IPS-11a (cell line): Measurements from ENCODE around the gene CGB8.

Experiments
- H3K4me3 ChIP-seq: one replicate; pipeline ENCODE4 v1.5.1; 2013; ENCODE audit warnings: low read depth, low read length, control low read depth

Gene CGB8

GRCh38 chr19:49010453-49010852 lies 38.5 kb downstream of the CGB8 start:
- H3K4me3 ChIP-seq = no peak overlapping the region

- H3K4me3 ChIP-seq = no peak overlapping the region
Observed at GRCh38 chr19:49009828-49010227, 39.1 kb downstream of the CGB8 start.

- no peak overlapping the region for H3K4me3 ChIP-seq
Observed at GRCh38 chr19:49006905-49007304, 42.0 kb downstream of the CGB8 start.

GRCh38 chr19:49004964-49005614 lies 43.8 kb downstream of the CGB8 start:
- no peak overlapping the region for H3K4me3 ChIP-seq

DNA sequence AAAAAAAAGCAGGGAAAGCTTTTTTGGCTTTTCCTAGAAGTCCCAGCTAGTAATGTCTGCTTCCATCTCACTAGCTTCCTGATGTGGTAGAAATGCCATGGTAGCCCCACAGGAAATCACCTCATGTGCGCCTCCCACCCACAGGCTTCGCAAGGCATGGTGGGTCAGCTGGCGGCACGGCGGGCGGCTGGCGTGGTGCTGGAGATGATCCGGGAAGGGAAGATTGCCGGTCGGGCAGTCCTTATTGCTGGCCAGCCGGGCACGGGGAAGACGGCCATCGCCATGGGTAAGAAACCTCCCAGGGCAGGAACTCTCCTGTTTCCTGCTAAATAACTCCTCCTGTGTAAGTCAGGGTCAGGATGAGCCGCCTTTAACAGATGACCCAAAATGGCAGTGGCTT lies 44.8 kb downstream of the CGB8 start:
- no peak overlapping the region for H3K4me3 ChIP-seq

DNA sequence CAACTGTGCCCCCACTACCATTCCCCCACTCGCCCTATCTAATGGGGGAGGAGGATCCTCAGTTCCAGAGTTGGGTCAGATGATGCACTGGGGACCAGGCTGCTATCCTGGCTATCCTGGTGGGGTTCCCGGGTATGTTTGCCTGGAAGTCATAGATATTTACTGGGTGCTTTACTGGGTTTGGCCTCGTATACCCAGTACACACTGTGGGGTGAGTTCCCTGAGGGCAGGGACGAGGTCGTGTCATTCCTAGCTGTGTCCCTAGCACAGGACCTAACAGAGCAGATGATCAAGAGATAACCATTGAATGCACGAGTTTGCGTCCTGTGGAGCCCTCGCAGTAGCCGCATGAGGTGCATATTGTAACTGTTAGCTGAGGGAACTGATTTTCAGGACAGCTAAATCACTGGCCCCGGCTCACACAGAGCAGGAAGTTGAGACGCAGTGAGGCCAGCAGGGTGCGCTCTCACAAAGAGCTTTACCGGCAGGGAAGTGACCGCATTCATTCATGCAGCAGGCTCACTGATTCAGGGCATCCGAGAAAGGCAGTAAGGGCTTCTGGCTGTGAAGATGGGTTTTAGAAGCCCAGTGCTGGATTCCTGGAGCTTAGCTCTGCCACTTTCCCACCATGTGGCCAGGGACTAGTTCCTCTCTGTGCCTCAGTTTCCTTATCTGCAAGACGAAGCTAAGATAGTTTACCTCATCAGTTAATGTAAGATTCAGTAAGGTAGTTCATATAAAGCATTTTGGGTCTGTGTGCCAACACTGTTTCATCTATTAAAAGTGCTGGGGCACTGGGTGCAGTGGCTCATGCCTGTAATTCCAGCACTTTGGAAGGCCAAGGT lies 49.2 kb downstream of the CGB8 start:
- H3K4me3 ChIP-seq = no peak overlapping the region

DNA sequence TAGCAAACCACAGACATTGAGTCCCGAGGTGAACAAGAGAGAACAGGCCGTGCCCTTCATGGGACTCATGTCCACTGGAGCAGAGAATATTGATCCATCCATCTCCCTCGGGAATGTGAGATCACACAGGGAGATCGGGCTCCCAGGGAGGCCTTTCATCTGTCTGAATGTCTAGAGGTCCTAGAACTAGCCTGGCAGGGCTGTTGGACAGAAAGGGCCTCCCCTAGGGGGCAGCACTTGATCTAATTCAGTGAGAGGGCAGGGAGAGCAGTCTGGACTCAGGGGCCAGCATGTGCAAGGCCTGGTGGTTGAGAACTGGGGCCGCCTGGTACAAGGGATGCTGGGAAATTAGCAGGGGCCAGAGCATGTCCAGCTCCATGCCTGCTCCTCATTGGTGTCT lies 50.9 kb downstream of the CGB8 start:
- no peak overlapping the region for H3K4me3 ChIP-seq
